Keratinocyte (primary cell): ENCODE data around the gene MSX2. TPM values are rescaled to one million over a fixed set of nuclear protein-coding genes. Genes with fewer than 3 reads are reported as not detected.
"Not testable (repeated sequence)": the region's sequence is repeated elsewhere in the genome, so short reads cannot be mapped to it uniquely, and the experiment has no call there.

ENCODE experiments used
- DNase-seq: peaks from one replicate; pipeline ENCODE4 v3.0.0-alpha.2; 2011; ENCODE audit warnings: low read depth, missing footprints, low spot score
- FAIRE-seq: peaks from 2 replicates; lab custom pipeline; 2011; peaks lifted over from hg19 to GRCh38; lab: Jason Lieb, UNC
- H2AFZ ChIP-seq: 2 replicates; pipeline ENCODE4 v1.6.0; 2012; ENCODE audit warnings: low read length, control low read depth, inconsistent platforms; ENCODE audit not compliant: control insufficient read depth
- H3K27ac ChIP-seq: 2 replicates; pipeline ENCODE4 v1.5.1; 2011; ENCODE audit warnings: low read length; ENCODE audit not compliant: control insufficient read depth, insufficient read depth
- H3K27me3 ChIP-seq: 3 replicates; pipeline ENCODE4 v1.6.0; 2011; ENCODE audit warnings: low read length; ENCODE audit not compliant: control insufficient read depth, insufficient read depth; ENCODE audit errors: extremely low read depth
- H3K36me3 ChIP-seq, 2 experiments: 2 replicates in 1 of 2; 3 replicates in 1 of 2; pipeline ENCODE4 v1.5.1; 2011; ENCODE audit warnings: low read length in 2 of 2, mild to moderate bottlenecking in 1 of 2; ENCODE audit not compliant: control insufficient read depth in 2 of 2, insufficient read depth in 2 of 2; ENCODE audit errors: extremely low read depth in 1 of 2
- H3K4me1 ChIP-seq: 3 replicates; pipeline ENCODE4 v1.5.1; 2011; ENCODE audit warnings: low read length; ENCODE audit not compliant: control insufficient read depth, insufficient read depth; ENCODE audit errors: extremely low read depth
- H3K4me2 ChIP-seq: 3 replicates; pipeline ENCODE4 v1.6.0; 2011; ENCODE audit warnings: low read depth, low read length; ENCODE audit not compliant: control insufficient read depth, insufficient read depth; ENCODE audit errors: extremely low read depth
- H3K4me3 ChIP-seq, 3 experiments: fragments of 200-600 bp in 1 of 3; sonication (generic) in 1 of 3; 2 replicates in 2 of 3; 3 replicates in 1 of 3; pipeline ENCODE4 v1.5.1; 2011 to 2016; ENCODE audit warnings: low read length in 3 of 3, mild to moderate bottlenecking in 3 of 3, control low read depth in 2 of 3, inconsistent platforms in 1 of 3, low read depth in 1 of 3, mixed read lengths in 1 of 3, mixed run types in 1 of 3, moderate library complexity in 1 of 3; ENCODE audit not compliant: control insufficient read depth in 2 of 3, insufficient read depth in 2 of 3; ENCODE audit errors: extremely low read depth in 1 of 3
- H3K79me2 ChIP-seq: 2 replicates; pipeline ENCODE4 v1.6.0; 2012; ENCODE audit warnings: low read length; ENCODE audit not compliant: control insufficient read depth, insufficient read depth
- H3K9ac ChIP-seq: 3 replicates; pipeline ENCODE4 v1.6.0; 2011; ENCODE audit warnings: low read length; ENCODE audit not compliant: control insufficient read depth, insufficient read depth; ENCODE audit errors: extremely low read depth
- H3K9me1 ChIP-seq: 3 replicates; pipeline ENCODE4 v1.6.0; 2011; ENCODE audit warnings: low read length; ENCODE audit not compliant: control insufficient read depth, insufficient read depth; ENCODE audit errors: extremely low read depth
- H3K9me3 ChIP-seq: 2 replicates; pipeline ENCODE4 v1.5.1; 2012; ENCODE audit warnings: low read depth, low read length; ENCODE audit not compliant: control insufficient read depth
- H4K20me1 ChIP-seq: 3 replicates; pipeline ENCODE4 v1.6.0; 2011; ENCODE audit warnings: low read length; ENCODE audit not compliant: control insufficient read depth, insufficient read depth; ENCODE audit errors: extremely low read depth
- CTCF ChIP-seq, 3 experiments: IDR thresholded peaks in 1 of 3; conservative IDR thresholded peaks in 1 of 3; optimal IDR thresholded peaks in 1 of 3; 2 replicates in 2 of 3; 3 replicates in 1 of 3; pipeline versions ENCODE3 to v1.5.1; 2011; ENCODE audit warnings: low read length in 3 of 3, mild to moderate bottlenecking in 3 of 3, moderate library complexity in 2 of 3, control low read depth in 1 of 3, inconsistent platforms in 1 of 3; ENCODE audit not compliant: insufficient read depth in 2 of 3; ENCODE audit errors: extremely low read depth in 1 of 3
- EZH2 ChIP-seq: IDR thresholded peaks from one replicate; pipeline ENCODE4 v1.6.1; 2012; ENCODE audit warnings: inconsistent platforms, mild to moderate bottlenecking, low read length, moderate library complexity
- dilution Hi-C: fragments of 300-500 bp; cut with MboI; formaldehyde crosslinking; loops from one replicate; pipeline ENCODE4 v1.7.0; 2020; ENCODE audit warnings: low sequenced_read_pairs; ENCODE audit not compliant: extremely low pct_ligation_motif_present
- polyA plus RNA-seq, 5 experiments: library from polyadenylated mRNA; depleted of rRNA in 3 of 5; stranded (reverse) in 3 of 5; stranded (forward) in 1 of 5; unstranded in 1 of 5; fragments of >200 nt; gene quantifications; 1 replicate in 1 of 5; 2 replicates in 3 of 5; 3 replicates in 1 of 5; pipeline versions ENCODE4 v1.2.1 to v1.2.3, GENCODE V29; 2011 to 2012; ENCODE audit warnings: missing spikeins in 2 of 5, low read depth in 1 of 5, low replicate concordance in 1 of 5

MSX2 gene
- polyA plus RNA-seq, 1 donor (not counting 4 experiments of a cell fraction or from before 2014, with no cell fraction given): 2.7 TPM

DNA sequence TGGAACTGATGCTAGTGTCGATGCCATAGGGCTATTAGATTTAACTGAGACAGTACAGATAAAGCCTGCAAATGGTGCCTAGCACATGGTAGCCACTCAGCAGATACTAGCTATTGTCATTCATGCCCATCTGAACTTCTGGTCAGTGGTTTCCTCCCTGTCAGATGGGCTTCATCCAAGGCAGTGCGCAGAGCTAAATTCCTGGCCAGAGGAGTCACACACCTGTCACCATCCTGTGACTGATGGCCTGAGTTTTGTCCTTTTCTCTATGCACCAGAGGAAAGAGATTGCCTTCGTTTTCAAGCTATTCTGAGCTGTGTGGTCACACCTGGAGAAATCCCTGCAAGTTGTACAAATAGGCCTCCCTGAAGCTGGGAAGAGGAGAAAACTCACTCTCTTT lies 34.7 kb downstream of the MSX2 start:
- H3K27ac ChIP-seq: no peak overlapping the region
- H3K9me1 ChIP-seq: no peaks in the 10 kb centered on the region
- H3K79me2 ChIP-seq: no peaks in the 10 kb centered on the region
- TF ChIP-seq EZH2 (no peak), CTCF (optimal IDR thresholded peaks at IDR 0.05 in 1 of 3, IDR thresholded peaks at IDR 0.05 in 1 of 3, conservative IDR thresholded peaks at IDR 0.05 in 1 of 3; ENCODE audit: extremely low read depth in 1 of 3, insufficient read depth in 2 of 3, low read length in 3 of 3) (no peak)
- H4K20me1 ChIP-seq: no peaks in the 10 kb centered on the region
- DNase-seq (no peak), FAIRE-seq (no peak)
- dilution Hi-C loops: no loop called here
- H3K27me3 ChIP-seq: no peaks in the 10 kb centered on the region
- H3K9ac ChIP-seq: no peak overlapping the region
- H2AFZ ChIP-seq: no peak overlapping the region
- no peaks in the 10 kb centered on the region for H3K4me1 ChIP-seq
- H3K4me3 ChIP-seq: no peak overlapping the region
- no peaks in the 10 kb centered on the region for H3K9me3 ChIP-seq
- no peak overlapping the region for H3K4me2 ChIP-seq
- H3K36me3 ChIP-seq: no peaks in the 10 kb centered on the region

GRCh38 chr5:174760721-174761120 lies 36.3 kb downstream of the MSX2 start:
- no peak overlapping the region for H3K27ac ChIP-seq
- FAIRE-seq (no peak), DNase-seq (no peak)
- dilution Hi-C loops: no loop called here
- no peak overlapping the region for H3K4me3 ChIP-seq
- H3K9me1 ChIP-seq: no peaks in the 10 kb centered on the region
- H3K4me1 ChIP-seq: no peaks in the 10 kb centered on the region
- H2AFZ ChIP-seq: no peak overlapping the region
- H3K9me3 ChIP-seq: no peaks in the 10 kb centered on the region
- H3K27me3 ChIP-seq: no peaks in the 10 kb centered on the region
- no peaks in the 10 kb centered on the region for H3K36me3 ChIP-seq
- no peak overlapping the region for H3K4me2 ChIP-seq
- no peaks in the 10 kb centered on the region for H4K20me1 ChIP-seq
- TF ChIP-seq CTCF (optimal IDR thresholded peaks at IDR 0.05 in 1 of 3, IDR thresholded peaks at IDR 0.05 in 1 of 3, conservative IDR thresholded peaks at IDR 0.05 in 1 of 3; ENCODE audit: extremely low read depth in 1 of 3, insufficient read depth in 2 of 3, low read length in 3 of 3) (no peak), EZH2 (no peak)
- no peak overlapping the region for H3K9ac ChIP-seq
- H3K79me2 ChIP-seq: no peaks in the 10 kb centered on the region

DNA sequence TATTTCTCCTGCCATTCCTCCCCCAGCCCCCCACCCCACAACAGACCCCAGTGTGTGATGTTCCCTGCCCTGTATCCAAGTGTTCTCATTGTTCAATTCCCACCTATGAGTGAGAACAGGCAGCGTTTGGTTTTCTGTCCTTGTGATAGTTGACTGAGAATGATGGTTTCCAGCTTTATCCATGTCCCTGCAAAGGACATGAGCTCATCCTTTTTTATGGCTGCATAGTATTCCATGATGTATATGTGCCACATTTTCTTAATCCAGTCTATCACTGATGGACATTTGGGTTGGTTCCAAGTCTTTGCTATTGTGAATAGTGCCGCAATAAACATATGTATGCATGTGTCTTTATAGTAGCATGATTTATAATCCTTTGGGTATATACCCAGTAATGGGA lies 37.0 kb downstream of the MSX2 start:
- not testable (repeated sequence) for FAIRE-seq, H3K36me3 ChIP-seq

More for the DNA sequence above, 37.0 kb downstream of the MSX2 start:
- H3K27me3 ChIP-seq, H3K4me1 ChIP-seq, H3K4me3 ChIP-seq, dilution Hi-C loops, H3K9ac ChIP-seq, H4K20me1 ChIP-seq, H3K9me3 ChIP-seq, H2AFZ ChIP-seq, H3K9me1 ChIP-seq, DNase-seq, H3K79me2 ChIP-seq, H3K4me2 ChIP-seq, H3K27ac ChIP-seq: not testable (repeated sequence)
